OCI-LY1 (cell line): Measurements from ENCODE around the gene CKS2.

Experiments
- H2AFZ ChIP-seq: fragments of 200-600 bp; sonication (generic), shearing (Covaris generic); 2 replicates; pipeline ENCODE4 v1.6.0; 2014; ENCODE audit warnings: antibody characterized with exemption, mild to moderate bottlenecking, low read length
- H3F3A ChIP-seq: fragments of 200-600 bp; sonication (generic), shearing (Covaris generic); 2 replicates; pipeline ENCODE4 v1.6.0; 2014; ENCODE audit warnings: mild to moderate bottlenecking, antibody characterized with exemption, low read length, moderate library complexity; ENCODE audit not compliant: insufficient read depth
- H3K27ac ChIP-seq: fragments of 200-600 bp; sonication (generic); 2 replicates; pipeline ENCODE4 v1.5.1; 2014; ENCODE audit warnings: low read length, mixed run types, mild to moderate bottlenecking, low read depth; ENCODE audit not compliant: poor library complexity, severe bottlenecking
- H3K27me3 ChIP-seq: fragments of 200-600 bp; sonication (generic); 2 replicates; pipeline ENCODE4 v1.6.0; 2014; ENCODE audit warnings: antibody characterized with exemption, mild to moderate bottlenecking, low read length, moderate library complexity; ENCODE audit not compliant: insufficient read depth
- H3K36me3 ChIP-seq: fragments of 200-600 bp; sonication (generic); 2 replicates; pipeline ENCODE4 v1.6.1; 2014; ENCODE audit warnings: mild to moderate bottlenecking, antibody characterized with exemption, low read length, moderate library complexity, mixed read lengths; ENCODE audit not compliant: insufficient read depth
- H3K4me1 ChIP-seq: fragments of 200-600 bp; sonication (generic); 2 replicates; pipeline ENCODE4 v1.5.1; 2014; ENCODE audit warnings: mild to moderate bottlenecking, low read length, moderate library complexity; ENCODE audit not compliant: insufficient read depth, severe bottlenecking
- H3K4me2 ChIP-seq: fragments of 200-600 bp; sonication (generic), shearing (Covaris generic); 2 replicates; pipeline ENCODE4 v1.6.1; 2014; ENCODE audit warnings: low read length
- H3K4me3 ChIP-seq: fragments of 200-600 bp; sonication (generic); 2 replicates; pipeline ENCODE4 v1.5.1; 2014; ENCODE audit warnings: low read length, low read depth, mild to moderate bottlenecking, mixed read lengths; ENCODE audit not compliant: poor library complexity, severe bottlenecking
- H3K79me2 ChIP-seq: fragments of 200-600 bp; shearing (Covaris generic); 2 replicates; pipeline ENCODE4 v1.6.1; 2016; ENCODE audit warnings: mixed run types, low read length, mixed read lengths; ENCODE audit not compliant: insufficient read depth
- H3K9ac ChIP-seq: fragments of 200-600 bp; sonication (generic), shearing (Covaris generic); 2 replicates; pipeline ENCODE4 v1.6.1; 2014; ENCODE audit warnings: mild to moderate bottlenecking, low read length, mixed read lengths
- H3K9me2 ChIP-seq: fragments of 200-600 bp; sonication (generic), shearing (Covaris generic); 2 replicates; pipeline ENCODE4 v1.6.1; 2014; ENCODE audit warnings: low read depth, mild to moderate bottlenecking, low read length, mixed read lengths
- H3K9me3 ChIP-seq: fragments of 200-600 bp; shearing (Covaris generic); 2 replicates; pipeline ENCODE4 v1.6.1; 2014; ENCODE audit warnings: low read length, mixed read lengths
- H4K20me1 ChIP-seq: fragments of 200-600 bp; sonication (generic), shearing (Covaris generic); 2 replicates; pipeline ENCODE4 v1.6.0; 2016; ENCODE audit warnings: mild to moderate bottlenecking, low read length; ENCODE audit not compliant: insufficient read depth
- EZH2 ChIP-seq: fragments of 200-600 bp; sonication (generic), shearing (Covaris generic); IDR thresholded peaks from 2 replicates; pipeline ENCODE4 v1.8.0; 2017; ENCODE audit warnings: borderline replicate concordance, mixed run types, mild to moderate bottlenecking, antibody characterized with exemption, low read length, moderate library complexity, mixed read lengths
- TF ChIP-seq, protein P1 (sequence below): fragments of 200-600 bp; sonication (generic), shearing (Covaris generic); IDR thresholded peaks from 2 replicates; pipeline ENCODE4 v1.5.1; 2017; ENCODE audit warnings: mild to moderate bottlenecking, antibody characterized with exemption, low read length, moderate library complexity, mixed read lengths

CKS2 gene

DNA sequence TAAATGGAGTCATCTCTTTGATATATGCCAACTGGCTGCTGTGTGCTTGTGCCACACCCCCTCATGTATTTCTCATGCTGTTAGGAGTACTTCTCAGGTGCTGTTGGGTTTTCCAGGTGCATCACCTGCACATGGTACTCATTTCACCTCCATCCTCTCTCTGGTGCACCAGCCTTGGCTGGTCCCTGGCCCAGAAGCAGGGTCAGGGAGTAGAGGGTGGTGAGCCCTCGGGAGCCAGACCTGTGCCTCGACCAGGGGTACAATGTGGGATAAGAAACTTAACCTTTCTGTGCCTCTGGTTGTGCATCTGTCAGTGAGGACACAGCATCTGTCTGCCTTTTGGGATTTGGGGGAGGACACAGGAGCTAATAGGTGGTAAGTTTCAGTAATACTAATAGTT, 45.8 kb downstream of the CKS2 start:
- Histone ChIP-seq H3F3A (no peaks in the 10 kb centered on the region), H3K9me3 (no peaks in the 10 kb centered on the region), H3K9ac (no peak overlapping the region), H3K9me2 (no peaks in the 10 kb centered on the region), H3K79me2 (no peaks in the 10 kb centered on the region), H3K27ac (no peak overlapping the region), H4K20me1 (no peaks in the 10 kb centered on the region), H3K4me3 (no peak overlapping the region), H2AFZ (no peak overlapping the region), H3K27me3 (no peaks in the 10 kb centered on the region), H3K4me1 (no peaks in the 10 kb centered on the region), H3K4me2 (no peak overlapping the region), H3K36me3 (peaks cover 97% of the 10 kb centered on the region)
- TF ChIP-seq, protein P1, sequence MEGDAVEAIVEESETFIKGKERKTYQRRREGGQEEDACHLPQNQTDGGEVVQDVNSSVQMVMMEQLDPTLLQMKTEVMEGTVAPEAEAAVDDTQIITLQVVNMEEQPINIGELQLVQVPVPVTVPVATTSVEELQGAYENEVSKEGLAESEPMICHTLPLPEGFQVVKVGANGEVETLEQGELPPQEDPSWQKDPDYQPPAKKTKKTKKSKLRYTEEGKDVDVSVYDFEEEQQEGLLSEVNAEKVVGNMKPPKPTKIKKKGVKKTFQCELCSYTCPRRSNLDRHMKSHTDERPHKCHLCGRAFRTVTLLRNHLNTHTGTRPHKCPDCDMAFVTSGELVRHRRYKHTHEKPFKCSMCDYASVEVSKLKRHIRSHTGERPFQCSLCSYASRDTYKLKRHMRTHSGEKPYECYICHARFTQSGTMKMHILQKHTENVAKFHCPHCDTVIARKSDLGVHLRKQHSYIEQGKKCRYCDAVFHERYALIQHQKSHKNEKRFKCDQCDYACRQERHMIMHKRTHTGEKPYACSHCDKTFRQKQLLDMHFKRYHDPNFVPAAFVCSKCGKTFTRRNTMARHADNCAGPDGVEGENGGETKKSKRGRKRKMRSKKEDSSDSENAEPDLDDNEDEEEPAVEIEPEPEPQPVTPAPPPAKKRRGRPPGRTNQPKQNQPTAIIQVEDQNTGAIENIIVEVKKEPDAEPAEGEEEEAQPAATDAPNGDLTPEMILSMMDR = no peak
- no peak for TF ChIP-seq EZH2

DNA sequence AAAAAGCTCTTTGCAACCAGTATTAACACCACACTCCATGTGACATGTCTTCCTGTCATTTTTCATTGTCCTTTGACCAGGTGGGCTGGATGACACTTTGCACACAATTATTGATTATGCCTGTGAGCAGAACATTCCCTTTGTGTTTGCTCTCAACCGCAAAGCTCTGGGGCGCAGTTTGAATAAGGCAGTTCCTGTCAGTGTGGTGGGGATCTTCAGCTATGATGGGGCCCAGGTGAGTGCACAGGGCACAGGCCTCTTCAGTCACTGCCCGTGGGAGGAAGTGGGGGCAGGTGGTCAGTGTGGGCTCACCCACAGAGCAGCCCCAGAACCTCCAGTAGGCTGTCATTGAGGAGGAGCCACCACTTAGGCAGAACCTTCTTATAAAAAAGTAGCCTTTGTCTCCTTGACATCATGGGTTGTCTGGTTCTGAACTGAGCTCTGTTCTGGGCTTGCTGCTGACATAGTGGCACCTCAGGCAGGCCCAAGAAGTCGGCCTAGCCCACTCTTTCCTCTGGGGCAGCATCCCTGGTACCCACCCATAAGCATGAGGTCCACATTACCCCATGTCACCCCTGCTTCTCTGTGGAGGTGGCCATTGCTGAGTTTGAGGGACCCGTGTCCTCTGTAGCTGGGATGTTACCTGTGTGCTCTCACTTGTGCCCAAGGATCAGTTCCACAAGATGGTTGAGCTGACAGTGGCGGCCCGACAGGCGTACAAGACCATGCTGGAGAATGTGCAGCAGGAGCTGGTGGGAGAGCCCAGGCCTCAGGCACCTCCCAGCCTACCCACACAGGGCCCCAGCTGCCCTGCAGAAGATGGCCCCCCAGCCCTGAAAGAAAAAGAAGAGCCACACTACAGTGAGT, 46.6 kb downstream of the CKS2 start:
- Histone ChIP-seq H3K4me2 (no peak overlapping the region), H3K9ac (no peak overlapping the region), H2AFZ (no peak overlapping the region), H3K27ac (no peak overlapping the region), H4K20me1 (no peaks in the 10 kb centered on the region), H3K9me3 (no peaks in the 10 kb centered on the region), H3F3A (no peaks in the 10 kb centered on the region), H3K36me3 (peaks cover 90% of the 10 kb centered on the region), H3K27me3 (no peaks in the 10 kb centered on the region), H3K4me3 (no peak overlapping the region), H3K4me1 (no peaks in the 10 kb centered on the region), H3K79me2 (no peaks in the 10 kb centered on the region), H3K9me2 (no peaks in the 10 kb centered on the region)
- TF ChIP-seq, protein P1 = no peak
- TF ChIP-seq EZH2 = no peak

DNA sequence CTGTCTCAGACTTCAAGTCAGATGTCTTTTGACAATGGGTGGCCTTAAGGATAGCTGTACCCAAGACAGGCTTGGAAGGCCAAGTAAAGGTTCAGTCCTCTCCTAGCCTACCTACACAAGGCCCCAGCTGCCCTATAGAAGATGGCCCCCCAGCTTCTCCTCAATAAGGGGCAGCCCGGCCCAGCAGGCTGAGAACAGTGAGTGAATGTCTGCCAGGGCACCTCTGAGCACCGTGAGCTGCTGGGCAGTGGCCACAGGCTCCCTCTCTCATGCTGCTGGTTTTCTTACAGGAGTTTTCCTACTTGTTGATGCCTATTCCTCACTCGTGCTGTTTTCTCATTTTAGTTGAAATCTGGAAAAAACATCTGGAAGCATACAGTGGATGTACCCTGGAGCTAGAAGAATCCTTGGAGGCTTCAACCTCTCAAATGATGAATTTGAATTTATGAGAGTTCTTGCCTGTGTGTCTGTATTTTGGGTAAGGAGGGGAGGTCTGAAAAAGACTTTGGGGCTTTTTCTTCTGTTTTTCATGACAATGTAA, 47.5 kb downstream of the CKS2 start:
- H3K9ac ChIP-seq = no peak overlapping the region
- H4K20me1 ChIP-seq = no peaks in the 10 kb centered on the region
- H3F3A ChIP-seq = no peaks in the 10 kb centered on the region
- H3K4me1 ChIP-seq = no peaks in the 10 kb centered on the region
- no peaks in the 10 kb centered on the region for H3K79me2 ChIP-seq
- no peaks in the 10 kb centered on the region for H3K27me3 ChIP-seq
- H3K4me2 ChIP-seq = no peak overlapping the region
- no peak overlapping the region for H3K27ac ChIP-seq
- H3K9me2 ChIP-seq = no peaks in the 10 kb centered on the region
- no peak overlapping the region for H3K4me3 ChIP-seq
- H3K9me3 ChIP-seq = no peaks in the 10 kb centered on the region
- TF ChIP-seq, protein P1 = no peak
- no peak for TF ChIP-seq EZH2
- no peak overlapping the region for H2AFZ ChIP-seq
- H3K36me3 ChIP-seq = peaks cover 83% of the 10 kb centered on the region
